Measurements from ENCODE around the gene GNGT1.
A peak's percentile ranks its signal among the peaks of the same experiment; 100 is the strongest.

Gene GNGT1

GRCh38 chr7:93935102-93935501 lies 28.7 kb downstream of the GNGT1 start:
- Histone ChIP-seq H3K4me3 (ENCODE audit: low read depth in 1 of 5, low read length in 5 of 5) (no peak overlapping the region), H3K27me3 (ENCODE audit: control insufficient read depth in 5 of 5, insufficient read depth in 4 of 5, low read length in 5 of 5) (no peaks in the 10 kb centered on the region), H3K27ac (ENCODE audit: low read depth, low read length) (no peak overlapping the region), H3K4me1 (ENCODE audit: control insufficient read depth in 5 of 5, insufficient read depth in 5 of 5, low read length in 5 of 5) (peaks cover 0 to 7% (median 0%) of the 10 kb centered on the region in 5 donors), H3K36me3 (ENCODE audit: control insufficient read depth in 5 of 5, insufficient read depth in 5 of 5, low read length in 5 of 5) (no peaks in the 10 kb centered on the region), H3K9ac (ENCODE audit: low read length in 5 of 5) (no peak overlapping the region), H3K9me3 (ENCODE audit: control insufficient read depth in 5 of 5, low read length in 5 of 5) (no peaks in the 10 kb centered on the region)

DNA sequence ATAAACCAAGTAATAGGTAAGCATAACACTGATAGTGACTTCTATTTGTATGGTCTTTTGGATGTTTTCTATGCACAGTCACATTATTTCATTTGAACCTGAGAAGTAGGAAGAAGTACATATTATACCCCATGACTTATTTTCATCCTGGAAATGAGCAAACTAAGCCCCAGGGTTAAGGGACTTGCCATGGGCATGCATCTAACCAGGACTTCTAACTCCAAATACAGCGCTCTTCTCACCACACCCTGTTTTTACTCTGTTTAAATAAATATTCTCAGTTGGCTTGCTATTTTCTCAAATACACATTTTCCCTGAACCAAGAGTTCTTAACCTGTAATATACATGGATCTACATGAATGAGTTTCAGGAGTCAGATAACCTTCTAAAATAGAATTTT lies 31.5 kb downstream of the GNGT1 start:
- H3K4me1 ChIP-seq (ENCODE audit: control insufficient read depth in 5 of 5, insufficient read depth in 5 of 5, low read length in 5 of 5) = peaks cover 0 to 7% (median 0%) of the 10 kb centered on the region in 5 donors
- no peaks in the 10 kb centered on the region for H3K9me3 ChIP-seq (ENCODE audit: control insufficient read depth in 5 of 5, low read length in 5 of 5)
- no peak overlapping the region for H3K9ac ChIP-seq (ENCODE audit: low read length in 5 of 5)
- no peak overlapping the region for H3K27ac ChIP-seq (ENCODE audit: low read depth, low read length)
- H3K27me3 ChIP-seq (ENCODE audit: control insufficient read depth in 5 of 5, insufficient read depth in 4 of 5, low read length in 5 of 5) = no peaks in the 10 kb centered on the region
- H3K36me3 ChIP-seq (ENCODE audit: control insufficient read depth in 5 of 5, insufficient read depth in 5 of 5, low read length in 5 of 5) = no peaks in the 10 kb centered on the region
- H3K4me3 ChIP-seq (ENCODE audit: low read depth in 1 of 5, low read length in 5 of 5) = no peak overlapping the region

DNA sequence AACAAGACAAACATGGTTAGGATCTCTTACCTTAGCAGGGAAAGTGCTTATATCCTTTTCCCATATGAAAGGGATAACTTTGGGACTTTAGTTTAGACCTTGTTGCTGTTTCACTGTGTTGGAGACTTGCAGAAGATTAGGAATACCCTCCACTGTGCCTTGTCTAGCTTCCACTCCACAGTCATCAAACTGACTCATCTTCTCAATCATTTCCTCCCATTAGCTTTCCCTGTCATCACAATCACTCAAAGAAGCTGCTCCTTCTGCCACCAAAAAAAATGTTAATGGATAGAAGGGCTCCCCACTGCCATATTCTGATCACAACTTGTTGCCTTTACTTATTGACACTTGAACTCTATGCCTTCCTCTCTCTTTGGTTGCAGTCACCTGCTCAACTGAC lies 31.9 kb downstream of the GNGT1 start:
- Histone ChIP-seq H3K27ac (ENCODE audit: low read depth, low read length) (no peak overlapping the region), H3K9me3 (ENCODE audit: control insufficient read depth in 5 of 5, low read length in 5 of 5) (no peaks in the 10 kb centered on the region), H3K9ac (ENCODE audit: low read length in 5 of 5) (no peak overlapping the region), H3K27me3 (ENCODE audit: control insufficient read depth in 5 of 5, insufficient read depth in 4 of 5, low read length in 5 of 5) (no peaks in the 10 kb centered on the region), H3K36me3 (ENCODE audit: control insufficient read depth in 5 of 5, insufficient read depth in 5 of 5, low read length in 5 of 5) (no peaks in the 10 kb centered on the region), H3K4me1 (ENCODE audit: control insufficient read depth in 5 of 5, insufficient read depth in 5 of 5, low read length in 5 of 5) (peaks cover 0 to 7% (median 0%) of the 10 kb centered on the region in 5 donors), H3K4me3 (ENCODE audit: low read depth in 1 of 5, low read length in 5 of 5) (no peak overlapping the region)

GRCh38 chr7:93941945-93942344 lies 35.6 kb downstream of the GNGT1 start:
- Histone ChIP-seq H3K4me3 (ENCODE audit: low read depth in 1 of 5, low read length in 5 of 5) (no peak overlapping the region), H3K27ac (ENCODE audit: low read depth, low read length) (no peak overlapping the region), H3K9ac (ENCODE audit: low read length in 5 of 5) (no peak overlapping the region), H3K4me1 (ENCODE audit: control insufficient read depth in 5 of 5, insufficient read depth in 5 of 5, low read length in 5 of 5) (peaks cover 0 to 26% (median 0%) of the 10 kb centered on the region in 5 donors), H3K9me3 (ENCODE audit: control insufficient read depth in 5 of 5, low read length in 5 of 5) (no peaks in the 10 kb centered on the region), H3K36me3 (ENCODE audit: control insufficient read depth in 5 of 5, insufficient read depth in 5 of 5, low read length in 5 of 5) (no peaks in the 10 kb centered on the region), H3K27me3 (ENCODE audit: control insufficient read depth in 5 of 5, insufficient read depth in 4 of 5, low read length in 5 of 5) (no peaks in the 10 kb centered on the region)

DNA sequence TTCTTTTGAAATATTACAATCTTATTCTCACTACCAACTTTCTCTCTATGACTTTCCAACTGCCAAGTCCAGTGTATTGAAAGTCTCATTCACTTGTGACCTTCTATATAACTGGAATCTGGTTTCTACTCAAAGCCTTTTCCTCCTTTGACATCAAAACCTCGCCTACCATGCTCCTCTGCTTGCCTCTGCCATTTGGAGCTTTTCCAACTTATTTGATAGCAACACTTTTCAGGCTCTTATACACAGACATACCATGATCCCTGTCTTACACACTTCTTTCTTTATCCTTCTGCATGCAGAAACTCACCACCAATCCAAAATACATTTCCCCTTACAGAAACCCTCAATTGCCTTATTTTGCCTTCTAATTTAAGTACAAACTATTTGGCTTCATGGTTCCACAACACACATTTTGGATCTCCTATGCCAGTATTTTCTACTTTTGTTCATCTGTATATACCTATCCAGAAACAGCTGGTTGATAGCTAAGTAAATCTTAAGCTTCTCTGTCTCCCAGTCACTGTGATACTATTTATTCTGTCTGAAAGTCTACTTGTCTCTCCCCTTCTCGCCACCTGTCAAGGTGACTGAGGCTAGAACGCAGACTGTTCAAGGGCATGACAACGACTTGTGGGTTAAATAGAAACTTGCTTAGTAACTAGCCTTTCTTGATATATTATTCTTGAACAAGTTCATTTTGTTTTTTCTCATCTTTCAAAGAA lies 37.6 kb downstream of the GNGT1 start:
- Histone ChIP-seq H3K36me3 (ENCODE audit: control insufficient read depth in 5 of 5, insufficient read depth in 5 of 5, low read length in 5 of 5) (no peaks in the 10 kb centered on the region), H3K4me3 (ENCODE audit: low read depth in 1 of 5, low read length in 5 of 5) (no peak overlapping the region), H3K4me1 (ENCODE audit: control insufficient read depth in 5 of 5, insufficient read depth in 5 of 5, low read length in 5 of 5) (peaks cover 0 to 27% (median 0%) of the 10 kb centered on the region in 5 donors), H3K27me3 (ENCODE audit: control insufficient read depth in 5 of 5, insufficient read depth in 4 of 5, low read length in 5 of 5) (no peaks in the 10 kb centered on the region), H3K9me3 (ENCODE audit: control insufficient read depth in 5 of 5, low read length in 5 of 5) (no peaks in the 10 kb centered on the region), H3K27ac (ENCODE audit: low read depth, low read length) (peak overlapping the region; percentile 74), H3K9ac (ENCODE audit: low read length in 5 of 5) (no peak overlapping the region)

DNA sequence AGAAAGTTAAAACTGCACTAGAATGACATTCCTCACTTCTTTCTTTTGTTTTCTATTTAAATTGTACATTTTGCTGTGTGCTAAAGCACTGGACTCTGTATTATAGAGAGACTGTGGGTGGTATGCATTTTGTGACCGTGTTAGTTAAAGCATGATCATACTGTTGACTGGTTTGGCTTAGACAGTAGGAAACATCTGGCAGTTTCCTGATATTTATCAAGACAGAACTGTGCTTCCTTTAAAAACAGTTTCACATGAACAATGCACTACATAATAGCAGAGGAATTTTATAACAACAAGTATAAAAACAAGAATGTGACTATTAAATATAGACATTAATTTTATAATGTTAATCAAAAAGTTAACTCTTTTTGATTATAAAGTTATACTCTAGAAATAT lies 38.3 kb downstream of the GNGT1 start:
- H3K27me3 ChIP-seq (ENCODE audit: control insufficient read depth in 5 of 5, insufficient read depth in 4 of 5, low read length in 5 of 5) = no peaks in the 10 kb centered on the region
- H3K9ac ChIP-seq (ENCODE audit: low read length in 5 of 5) = no peak overlapping the region
- peak overlapping the region; percentile 83 for H3K27ac ChIP-seq (ENCODE audit: low read depth, low read length)
- no peaks in the 10 kb centered on the region for H3K36me3 ChIP-seq (ENCODE audit: control insufficient read depth in 5 of 5, insufficient read depth in 5 of 5, low read length in 5 of 5)
- H3K4me3 ChIP-seq (ENCODE audit: low read depth in 1 of 5, low read length in 5 of 5) = no peak overlapping the region
- peaks cover 0 to 31% (median 0%) of the 10 kb centered on the region in 5 donors for H3K4me1 ChIP-seq (ENCODE audit: control insufficient read depth in 5 of 5, insufficient read depth in 5 of 5, low read length in 5 of 5)
- H3K9me3 ChIP-seq (ENCODE audit: control insufficient read depth in 5 of 5, low read length in 5 of 5) = no peaks in the 10 kb centered on the region

DNA sequence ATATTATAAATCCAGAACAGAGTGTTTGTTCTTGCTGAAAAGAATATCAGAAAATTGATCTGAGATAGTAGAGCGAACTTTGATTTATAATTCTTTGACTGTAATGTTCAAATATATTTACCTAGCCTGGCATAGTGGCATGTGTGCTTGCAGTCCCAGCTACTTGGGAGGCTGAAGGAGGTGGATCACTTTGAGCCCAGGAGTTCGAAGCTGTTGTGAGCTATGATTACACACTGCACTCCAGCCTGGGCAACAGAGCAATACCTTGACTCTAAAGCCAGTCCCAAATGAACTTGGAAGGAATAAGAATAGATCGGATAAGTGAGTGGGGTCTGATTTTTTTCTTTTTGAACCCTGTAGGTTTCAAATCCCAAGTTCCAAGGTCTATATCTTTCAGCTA lies 38.7 kb downstream of the GNGT1 start:
- no peaks in the 10 kb centered on the region for H3K27me3 ChIP-seq (ENCODE audit: control insufficient read depth in 5 of 5, insufficient read depth in 4 of 5, low read length in 5 of 5)
- H3K4me1 ChIP-seq (ENCODE audit: control insufficient read depth in 5 of 5, insufficient read depth in 5 of 5, low read length in 5 of 5) = peaks cover 0 to 33% (median 0%) of the 10 kb centered on the region in 5 donors
- H3K4me3 ChIP-seq (ENCODE audit: low read depth in 1 of 5, low read length in 5 of 5) = no peak overlapping the region
- H3K36me3 ChIP-seq (ENCODE audit: control insufficient read depth in 5 of 5, insufficient read depth in 5 of 5, low read length in 5 of 5) = no peaks in the 10 kb centered on the region
- H3K27ac ChIP-seq (ENCODE audit: low read depth, low read length) = peak overlapping the region; percentile 83
- H3K9me3 ChIP-seq (ENCODE audit: control insufficient read depth in 5 of 5, low read length in 5 of 5) = no peaks in the 10 kb centered on the region
- peak overlapping the region in 2 of 5 donors; percentile 21 to 24 for H3K9ac ChIP-seq (ENCODE audit: low read length in 5 of 5)

DNA sequence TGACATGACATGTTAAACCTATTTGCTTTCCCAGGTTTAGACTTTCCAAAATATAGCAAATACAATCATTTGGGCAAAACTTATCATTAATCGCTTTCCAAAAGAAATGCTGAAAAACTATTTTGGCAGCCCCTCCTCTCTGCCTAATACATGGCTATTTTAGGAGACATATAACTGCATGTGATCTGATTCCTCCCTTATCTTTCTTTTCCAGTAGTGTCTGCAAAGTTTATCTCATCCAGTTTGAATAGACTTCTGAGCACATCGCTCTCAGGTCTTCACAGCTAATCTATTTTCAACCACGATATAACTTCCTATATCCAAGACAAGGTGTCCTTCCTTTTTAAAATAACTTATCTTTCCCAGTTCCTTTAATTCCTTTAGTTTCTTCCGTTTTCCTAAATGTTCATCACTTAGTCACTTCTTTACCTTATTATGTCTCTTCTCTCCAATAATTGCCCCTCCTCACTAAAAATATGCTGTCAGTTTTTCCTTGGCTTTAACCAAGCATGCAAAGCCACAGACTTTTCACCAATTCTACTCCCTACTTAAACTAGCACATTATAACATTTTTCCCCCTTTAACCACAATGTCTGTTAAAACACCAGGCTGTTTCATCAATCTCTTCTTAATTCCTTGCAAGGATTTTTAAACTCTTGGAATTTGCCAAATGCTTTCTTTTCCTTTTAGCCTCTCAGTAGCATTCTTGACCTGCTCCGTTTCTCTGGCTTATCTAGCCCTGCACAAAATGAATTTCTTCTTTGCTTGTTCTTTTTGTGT lies 39.6 kb downstream of the GNGT1 start:
- Histone ChIP-seq H3K36me3 (ENCODE audit: control insufficient read depth in 5 of 5, insufficient read depth in 5 of 5, low read length in 5 of 5) (no peaks in the 10 kb centered on the region), H3K4me1 (ENCODE audit: control insufficient read depth in 5 of 5, insufficient read depth in 5 of 5, low read length in 5 of 5) (peaks cover 0 to 34% (median 0%) of the 10 kb centered on the region in 5 donors), H3K27ac (ENCODE audit: low read depth, low read length) (peak overlapping the region; percentile 83), H3K4me3 (ENCODE audit: low read depth in 1 of 5, low read length in 5 of 5) (no peak overlapping the region), H3K9ac (ENCODE audit: low read length in 5 of 5) (no peak overlapping the region), H3K27me3 (ENCODE audit: control insufficient read depth in 5 of 5, insufficient read depth in 4 of 5, low read length in 5 of 5) (no peaks in the 10 kb centered on the region), H3K9me3 (ENCODE audit: control insufficient read depth in 5 of 5, low read length in 5 of 5) (no peaks in the 10 kb centered on the region)

- H3K27ac ChIP-seq (ENCODE audit: low read depth, low read length) = no peak overlapping the region
- peaks cover 0 to 34% (median 0%) of the 10 kb centered on the region in 5 donors for H3K4me1 ChIP-seq (ENCODE audit: control insufficient read depth in 5 of 5, insufficient read depth in 5 of 5, low read length in 5 of 5)
- no peaks in the 10 kb centered on the region for H3K9me3 ChIP-seq (ENCODE audit: control insufficient read depth in 5 of 5, low read length in 5 of 5)
- no peaks in the 10 kb centered on the region for H3K36me3 ChIP-seq (ENCODE audit: control insufficient read depth in 5 of 5, insufficient read depth in 5 of 5, low read length in 5 of 5)
- no peak overlapping the region for H3K4me3 ChIP-seq (ENCODE audit: low read depth in 1 of 5, low read length in 5 of 5)
- no peaks in the 10 kb centered on the region for H3K27me3 ChIP-seq (ENCODE audit: control insufficient read depth in 5 of 5, insufficient read depth in 4 of 5, low read length in 5 of 5)
- no peak overlapping the region for H3K9ac ChIP-seq (ENCODE audit: low read length in 5 of 5)
These were observed 41.7 kb downstream of the GNGT1 start for GRCh38 chr7:93948106-93948505.

DNA sequence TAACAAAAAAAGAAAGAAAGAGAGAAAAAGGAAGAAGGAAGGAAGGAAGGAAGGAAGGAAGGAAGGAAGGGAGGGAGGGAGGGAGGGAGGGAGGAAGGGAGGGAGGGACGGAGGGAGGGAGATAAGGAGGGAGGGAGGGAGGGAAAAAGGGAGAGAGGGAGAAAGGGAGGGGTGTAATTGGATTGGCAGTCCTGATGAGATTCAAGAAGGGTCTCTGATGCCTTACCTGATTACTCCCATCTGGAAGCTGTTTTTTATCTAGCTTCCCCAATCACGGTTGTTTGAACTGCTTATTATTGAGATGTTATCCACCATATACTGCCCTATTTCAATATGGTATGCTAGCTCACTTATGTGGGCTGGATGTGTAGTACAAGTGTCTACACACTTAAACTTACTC lies 42.5 kb downstream of the GNGT1 start:
- Histone ChIP-seq H3K4me1 (ENCODE audit: control insufficient read depth in 5 of 5, insufficient read depth in 5 of 5, low read length in 5 of 5) (peaks cover 0 to 36% (median 0%) of the 10 kb centered on the region in 5 donors), H3K9me3 (ENCODE audit: control insufficient read depth in 5 of 5, low read length in 5 of 5) (no peaks in the 10 kb centered on the region), H3K9ac (ENCODE audit: low read length in 5 of 5) (no peak overlapping the region), H3K27ac (ENCODE audit: low read depth, low read length) (peak overlapping the region; percentile 54), H3K36me3 (ENCODE audit: control insufficient read depth in 5 of 5, insufficient read depth in 5 of 5, low read length in 5 of 5) (no peaks in the 10 kb centered on the region), H3K27me3 (ENCODE audit: control insufficient read depth in 5 of 5, insufficient read depth in 4 of 5, low read length in 5 of 5) (no peaks in the 10 kb centered on the region), H3K4me3 (ENCODE audit: low read depth in 1 of 5, low read length in 5 of 5) (no peak overlapping the region)
